ENCODE data around the gene CENATAC.
"Not testable (repeated sequence)": the region's sequence is repeated elsewhere in the genome, so short reads cannot be mapped to it uniquely, and the experiment has no call there.

CENATAC gene, protein sequence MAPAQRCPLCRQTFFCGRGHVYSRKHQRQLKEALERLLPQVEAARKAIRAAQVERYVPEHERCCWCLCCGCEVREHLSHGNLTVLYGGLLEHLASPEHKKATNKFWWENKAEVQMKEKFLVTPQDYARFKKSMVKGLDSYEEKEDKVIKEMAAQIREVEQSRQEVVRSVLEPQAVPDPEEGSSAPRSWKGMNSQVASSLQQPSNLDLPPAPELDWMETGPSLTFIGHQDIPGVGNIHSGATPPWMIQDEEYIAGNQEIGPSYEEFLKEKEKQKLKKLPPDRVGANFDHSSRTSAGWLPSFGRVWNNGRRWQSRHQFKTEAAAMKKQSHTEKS

DNA sequence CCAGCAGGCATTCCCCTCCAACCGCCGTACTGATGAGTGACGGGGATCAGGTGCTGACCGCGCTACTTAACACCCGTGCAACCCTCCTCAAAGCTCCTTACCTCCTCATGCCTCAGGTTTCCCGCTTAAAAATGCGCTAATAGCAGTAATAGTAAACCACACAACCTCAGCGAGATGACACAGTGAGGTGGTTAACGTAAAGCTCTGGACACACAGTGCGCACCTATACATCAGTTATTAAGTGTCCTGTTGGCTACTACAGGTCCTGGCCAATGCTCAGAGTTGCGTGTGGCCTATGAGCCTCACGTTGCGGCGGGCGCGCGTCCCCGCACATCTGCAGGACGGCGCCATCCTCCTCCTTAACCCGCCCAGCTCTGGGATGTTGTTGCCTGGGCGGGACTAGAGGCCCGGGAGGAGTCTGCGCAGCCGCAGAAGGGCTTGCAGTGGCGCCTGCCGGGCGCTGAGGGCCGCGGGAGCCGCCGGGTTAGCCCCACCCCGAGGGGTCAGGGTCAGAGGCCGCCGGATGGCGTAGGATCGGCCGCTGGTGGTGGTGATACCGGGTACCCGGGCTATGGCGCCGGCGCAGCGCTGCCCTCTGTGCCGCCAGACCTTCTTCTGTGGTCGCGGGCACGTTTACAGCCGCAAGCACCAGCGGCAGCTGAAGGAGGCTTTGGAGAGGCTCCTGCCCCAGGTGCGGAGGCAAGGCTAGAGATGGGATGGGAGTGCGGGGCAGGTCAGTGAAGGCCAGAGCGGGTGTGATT is at the start of gene CENATAC:
TSS of gene CENATAC (plus strand) at position 512 of the 761 bp plus-strand sequence. CDS start at position 572, 60 bp downstream.
- DNase-seq (ENCODE audit: low read depth), result peak; percentile 93

DNA sequence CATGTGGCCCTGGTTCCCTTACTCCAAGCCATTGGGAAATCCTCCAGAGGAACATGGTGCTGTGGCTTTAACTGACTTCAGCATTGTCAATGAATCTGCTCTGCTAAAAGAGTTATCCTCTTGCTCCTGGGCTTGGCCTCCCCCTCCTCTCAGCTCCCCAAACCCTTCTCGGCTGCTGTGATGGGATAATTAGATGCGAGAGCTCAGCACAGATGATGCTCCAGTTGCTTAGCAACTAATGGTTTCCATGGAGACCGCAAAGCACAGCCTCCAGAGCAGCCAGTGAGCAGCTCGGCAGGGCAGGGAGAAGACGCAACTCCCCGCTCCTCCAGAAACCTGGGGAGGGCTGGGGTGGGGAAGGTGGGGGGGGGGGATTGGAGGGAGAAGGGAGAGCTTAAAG is 44.7 kb upstream of the CENATAC start:
- no peak for DNase-seq (ENCODE audit: low read depth)

DNA sequence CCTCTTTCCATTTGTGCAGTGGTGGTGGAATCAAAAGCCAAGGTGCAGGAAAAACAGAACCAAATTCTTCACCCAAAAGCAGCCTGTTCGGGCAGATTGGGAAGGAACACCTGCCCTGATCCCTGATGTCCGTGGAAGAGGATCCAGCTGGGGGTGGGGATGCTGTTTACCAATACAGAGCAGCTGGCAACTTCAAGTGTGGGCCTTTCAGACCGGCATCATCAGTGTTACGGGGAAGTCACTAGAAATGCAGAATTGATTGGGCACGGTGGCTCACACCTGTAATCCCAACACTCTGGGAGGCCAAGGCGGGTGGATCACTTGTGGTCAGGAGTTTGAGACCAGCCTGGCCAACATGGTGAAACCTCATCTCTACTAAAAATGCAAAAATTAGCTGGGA is 44.0 kb upstream of the CENATAC start:
- DNase-seq (ENCODE audit: low read depth), result not testable (repeated sequence)

DNA sequence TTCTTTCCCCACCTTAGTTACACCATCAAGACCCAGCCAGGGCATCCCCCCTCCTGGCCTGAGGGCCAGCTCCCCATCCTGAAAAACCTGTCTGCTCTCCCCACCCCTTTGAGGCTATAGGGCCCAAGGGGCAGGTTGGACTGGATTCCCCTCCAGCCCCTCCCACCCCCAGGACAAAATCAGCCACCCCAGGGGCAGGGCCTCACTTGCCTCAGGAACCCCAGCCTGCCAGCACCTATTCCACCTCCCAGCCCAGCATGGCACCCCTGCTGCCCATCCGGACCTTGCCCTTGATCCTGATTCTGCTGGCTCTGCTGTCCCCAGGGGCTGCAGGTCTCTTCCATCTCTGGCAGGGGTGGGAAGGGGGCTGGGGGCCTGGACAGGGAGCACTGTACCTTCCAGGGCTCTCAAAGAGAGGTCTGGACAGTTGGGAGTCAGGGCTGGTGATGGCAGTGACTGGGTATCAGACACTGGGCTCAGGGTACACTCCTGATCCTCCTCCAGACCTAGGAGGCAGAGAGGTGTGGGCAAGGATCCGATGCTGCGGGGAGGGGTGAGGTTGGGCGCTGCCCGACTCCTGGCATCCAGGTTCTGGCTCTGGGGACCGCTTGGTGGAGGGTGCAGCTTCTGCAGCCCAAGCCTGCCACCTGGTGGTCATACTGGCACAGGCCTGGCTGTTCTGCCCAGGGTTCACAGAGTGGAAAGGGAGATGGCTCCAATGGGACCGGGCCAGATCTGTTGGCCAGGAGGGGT is 41.7 kb upstream of the CENATAC start, which contains the start of gene UPK2:
TSS of gene UPK2 (plus strand) at position 205 of the 753 bp plus-strand sequence. CDS start at position 258, 53 bp downstream.
- peak; percentile 84 for DNase-seq (ENCODE audit: low read depth)

DNA sequence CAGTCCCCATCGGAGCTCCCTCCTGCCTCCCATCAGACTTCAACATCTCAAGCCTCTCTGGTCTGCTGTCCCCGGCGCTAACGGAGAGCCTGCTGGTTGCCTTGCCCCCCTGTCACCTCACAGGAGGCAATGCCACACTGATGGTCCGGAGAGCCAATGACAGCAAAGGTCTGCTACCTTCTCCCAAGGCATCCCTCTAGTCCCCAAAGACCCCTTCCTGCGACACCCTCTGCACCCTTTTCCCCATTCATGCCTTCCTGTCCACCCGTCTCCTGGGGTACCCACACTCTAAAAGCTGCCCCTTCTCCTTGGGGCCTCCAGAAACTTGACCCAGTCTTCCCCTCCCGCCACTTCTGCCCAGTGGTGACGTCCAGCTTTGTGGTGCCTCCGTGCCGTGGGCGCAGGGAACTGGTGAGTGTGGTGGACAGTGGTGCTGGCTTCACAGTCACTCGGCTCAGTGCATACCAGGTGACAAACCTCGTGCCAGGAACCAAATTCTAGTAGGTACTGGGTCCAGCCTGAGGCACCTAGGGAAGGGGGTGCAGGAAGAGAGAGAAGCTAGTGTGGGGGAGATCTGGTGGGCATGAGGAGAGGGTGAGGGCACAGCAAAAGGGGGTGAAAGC is 41.0 kb upstream of the CENATAC start:
- no peak for DNase-seq (ENCODE audit: low read depth)

DNA sequence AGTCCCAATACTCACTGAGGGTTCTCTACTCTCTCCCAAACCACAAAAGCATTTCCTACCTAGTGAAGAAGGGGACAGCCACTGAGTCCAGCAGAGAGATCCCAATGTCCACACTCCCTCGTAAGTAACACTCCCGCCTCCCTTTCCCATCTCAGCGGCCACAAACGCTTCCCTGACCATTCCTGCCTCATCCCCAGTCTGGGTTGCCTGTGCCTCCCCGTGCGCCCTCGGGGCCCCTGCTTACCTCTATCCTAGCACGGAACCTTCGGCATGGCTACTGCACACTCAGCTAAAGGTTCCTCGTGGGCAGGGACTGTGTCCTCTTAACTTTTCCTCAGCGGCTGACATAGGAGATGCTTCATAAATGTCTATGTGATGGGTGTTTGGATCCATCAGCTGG is 40.4 kb upstream of the CENATAC start:
- no peak for DNase-seq (ENCODE audit: low read depth)

DNA sequence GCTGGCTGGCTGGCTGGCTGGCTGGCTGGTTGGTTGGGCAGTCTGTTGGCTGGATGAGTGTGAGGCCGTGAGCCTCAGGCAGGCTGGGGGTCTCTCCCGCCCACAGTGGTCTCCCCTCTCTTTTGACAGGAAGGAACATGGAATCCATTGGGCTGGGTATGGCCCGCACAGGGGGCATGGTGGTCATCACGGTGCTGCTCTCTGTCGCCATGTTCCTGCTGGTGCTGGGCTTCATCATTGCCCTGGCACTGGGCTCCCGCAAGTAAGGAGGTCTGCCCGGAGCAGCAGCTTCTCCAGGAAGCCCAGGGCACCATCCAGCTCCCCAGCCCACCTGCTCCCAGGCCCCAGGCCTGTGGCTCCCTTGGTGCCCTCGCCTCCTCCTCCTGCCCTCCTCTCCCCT is 40.0 kb upstream of the CENATAC start:
- no peak for DNase-seq (ENCODE audit: low read depth)

DNA sequence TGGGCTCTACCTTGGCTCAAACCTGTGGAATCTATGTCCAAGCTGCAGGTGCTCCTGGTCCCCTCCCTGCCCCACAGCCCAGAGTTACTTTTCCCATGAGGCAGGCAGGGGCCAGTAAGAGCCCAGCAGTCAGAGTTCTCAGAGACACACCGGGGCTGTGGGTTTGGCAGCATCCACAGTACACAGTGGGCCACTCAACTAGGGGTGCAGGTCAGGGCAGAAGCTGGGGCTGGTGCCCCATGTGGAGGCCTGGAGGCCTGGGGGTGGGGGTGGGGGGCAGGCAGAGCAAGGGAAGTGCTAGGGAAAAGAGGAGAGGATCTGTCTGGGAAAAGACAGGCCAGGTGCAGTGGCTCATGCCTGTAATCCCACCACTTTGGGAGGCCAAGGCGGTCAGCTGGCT is 39.4 kb upstream of the CENATAC start:
- no peak for DNase-seq (ENCODE audit: low read depth)

DNA sequence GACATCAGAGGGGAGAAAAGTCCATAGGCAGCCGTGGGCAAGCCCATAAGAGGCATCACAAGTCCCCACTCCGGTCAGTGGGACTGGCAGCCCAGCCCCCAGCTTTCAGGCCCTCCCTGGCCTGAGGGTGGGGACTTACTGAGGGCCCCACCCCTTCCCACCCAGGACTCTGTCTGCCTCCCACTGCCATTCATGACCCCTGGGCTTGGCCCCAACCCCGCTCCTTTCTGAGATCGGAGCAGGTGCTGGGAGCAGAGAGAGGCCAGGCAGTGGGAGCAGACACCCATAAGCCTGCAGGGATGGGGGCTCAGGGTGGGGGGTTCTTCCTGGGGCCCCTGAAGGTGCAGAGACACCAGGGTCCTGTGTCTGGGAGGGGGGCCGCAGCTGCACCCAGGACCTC is 36.7 kb upstream of the CENATAC start:
- DNase-seq (ENCODE audit: low read depth), result no peak

DNA sequence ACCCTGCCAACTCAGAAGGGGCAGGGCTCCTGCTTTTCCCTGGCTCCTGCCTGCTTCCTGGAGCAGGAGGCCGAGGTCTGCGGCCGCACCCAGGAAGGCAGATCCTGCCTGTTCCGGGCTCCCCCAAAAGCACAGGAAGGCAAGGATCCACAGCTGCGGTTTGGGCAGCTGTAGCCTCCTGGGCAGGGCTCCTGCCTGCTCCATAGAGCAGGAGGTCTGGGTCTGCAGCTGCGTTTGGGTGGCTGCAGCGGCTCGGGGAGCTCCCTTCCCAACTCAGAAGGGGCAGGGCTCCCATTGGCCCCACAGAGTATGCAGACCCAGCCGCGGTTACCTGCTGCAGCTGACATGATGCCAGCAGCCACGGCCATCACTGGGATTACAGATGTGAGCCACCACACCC is 36.3 kb upstream of the CENATAC start:
- DNase-seq (ENCODE audit: low read depth), result no peak

DNA sequence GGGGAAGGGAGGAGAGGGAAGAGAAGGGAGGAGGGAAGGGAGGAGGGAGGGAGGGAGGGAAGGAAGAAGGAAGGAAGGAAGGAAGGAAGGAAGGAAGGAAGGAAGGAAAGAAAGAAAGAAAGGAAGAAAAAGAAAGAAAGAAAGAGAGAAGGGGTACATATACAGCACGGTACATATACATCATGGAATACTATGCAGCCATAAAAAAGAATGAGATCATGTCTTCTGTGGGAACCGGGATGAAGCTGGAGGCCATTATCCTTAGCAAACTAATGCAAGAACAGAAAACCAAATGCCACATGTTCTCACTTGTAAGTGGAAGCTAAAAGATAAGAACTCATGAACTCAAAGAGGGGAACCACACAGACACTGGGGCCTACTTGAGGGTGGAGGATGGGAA is 28.4 kb upstream of the CENATAC start:
- DNase-seq (ENCODE audit: low read depth), result not testable (repeated sequence)

DNA sequence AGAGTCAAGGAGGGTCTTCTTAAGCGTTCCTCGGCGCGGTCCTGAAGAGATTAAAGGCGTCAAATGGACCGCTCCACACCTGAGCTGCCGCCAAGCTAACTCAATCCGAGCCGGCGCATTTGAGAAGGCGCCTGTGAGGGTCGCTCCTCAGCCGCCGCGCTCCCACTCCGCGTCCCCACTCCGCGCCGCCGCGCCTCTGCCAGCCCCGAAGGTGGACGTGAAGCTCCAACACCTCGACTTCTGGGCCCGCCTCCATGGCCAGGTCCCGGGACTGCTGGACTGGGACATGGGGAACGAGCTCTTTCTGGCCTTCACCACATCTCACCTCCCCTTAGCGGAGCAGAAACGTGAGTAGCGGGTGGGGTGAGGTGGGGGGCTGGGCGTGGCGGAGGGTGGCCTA is 26.3 kb upstream of the CENATAC start, which contains the start of gene FOXR1:
TSS of gene FOXR1 (plus strand) at position 116 of the 400 bp plus-strand sequence. CDS start at position 287, 171 bp downstream.
- no peak for DNase-seq (ENCODE audit: low read depth)

DNA sequence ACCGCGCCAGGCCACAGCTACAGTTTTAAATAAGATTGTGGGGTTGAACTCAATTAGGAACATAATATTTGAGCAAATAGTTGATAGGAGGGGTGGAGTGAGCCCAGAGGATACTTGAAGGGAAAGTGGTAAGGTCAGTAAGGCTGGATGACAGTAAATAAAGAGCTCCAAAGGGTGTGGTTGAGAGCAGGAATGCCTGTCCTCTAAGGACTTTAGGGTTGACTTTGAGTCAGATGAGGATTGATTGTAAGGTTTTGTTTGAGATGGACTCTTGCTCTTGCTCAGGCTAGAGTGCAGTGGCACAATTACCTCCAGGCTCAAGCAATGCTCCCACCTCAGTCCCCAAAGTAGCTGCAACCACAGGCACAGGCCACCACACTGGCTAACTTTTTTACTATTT is 24.0 kb upstream of the CENATAC start:
- no peak for DNase-seq (ENCODE audit: low read depth)

DNA sequence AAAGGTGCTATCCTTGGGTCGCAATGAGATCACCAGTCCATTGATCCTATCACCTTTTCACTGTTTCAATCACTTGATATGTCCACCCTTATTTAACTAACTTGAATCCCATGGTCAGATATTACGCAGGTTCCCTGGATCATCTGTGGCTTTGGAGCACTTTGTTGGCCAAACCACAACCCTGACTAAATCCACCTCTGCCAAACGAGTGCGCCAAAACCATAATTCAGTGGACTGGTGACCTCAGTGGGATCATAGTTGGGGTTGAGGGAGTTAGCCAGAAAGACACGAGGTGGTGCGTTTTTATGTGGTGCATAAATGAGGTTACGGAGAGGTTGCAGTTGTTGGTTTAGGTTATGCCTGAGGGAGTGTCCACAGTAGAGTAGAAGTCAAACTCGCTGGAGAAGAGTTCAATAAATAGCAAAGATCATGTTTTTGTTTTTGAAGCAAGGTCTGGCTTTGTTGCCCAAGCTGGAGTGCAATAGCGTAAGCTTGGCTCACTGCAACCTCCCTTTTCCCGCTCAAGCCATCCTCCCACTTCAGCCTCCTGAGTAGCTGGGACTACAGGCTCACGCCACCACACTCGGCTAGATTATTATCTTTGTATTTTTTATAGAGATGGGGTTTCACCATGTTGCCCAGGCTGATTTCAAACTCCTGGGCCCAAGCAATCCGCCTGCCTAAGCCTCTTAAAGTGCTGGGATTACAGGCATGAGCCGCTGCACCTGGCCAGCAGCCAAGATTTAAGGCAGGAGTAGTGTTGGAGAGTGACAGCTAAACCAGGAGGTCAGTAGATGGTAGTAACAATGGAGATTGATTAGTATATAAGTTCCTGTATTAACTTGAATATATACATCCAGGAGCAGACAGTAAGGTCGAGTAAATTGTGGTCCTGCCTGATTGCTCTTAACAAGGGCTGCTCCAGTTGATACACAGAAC is 21.9 kb upstream of the CENATAC start:
- no peak for DNase-seq (ENCODE audit: low read depth)

DNA sequence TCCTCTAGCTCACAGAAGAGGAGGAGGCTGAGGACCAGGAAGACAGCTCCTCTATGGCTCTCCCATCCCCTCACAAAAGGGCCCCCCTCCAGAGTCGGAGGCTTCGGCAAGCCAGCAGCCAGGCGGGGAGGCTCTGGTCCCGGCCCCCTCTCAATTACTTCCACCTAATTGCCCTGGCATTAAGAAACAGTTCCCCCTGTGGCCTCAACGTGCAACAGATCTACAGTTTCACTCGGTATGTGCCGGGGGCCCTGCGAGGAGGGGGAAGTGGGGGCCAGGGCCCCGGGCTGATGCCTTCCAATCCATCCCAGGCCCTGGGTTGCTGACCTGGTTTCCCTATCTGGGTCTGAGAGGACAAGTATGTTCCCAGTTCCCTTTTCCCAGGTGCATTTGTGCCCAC is 18.5 kb upstream of the CENATAC start:
- no peak for DNase-seq (ENCODE audit: low read depth)

DNA sequence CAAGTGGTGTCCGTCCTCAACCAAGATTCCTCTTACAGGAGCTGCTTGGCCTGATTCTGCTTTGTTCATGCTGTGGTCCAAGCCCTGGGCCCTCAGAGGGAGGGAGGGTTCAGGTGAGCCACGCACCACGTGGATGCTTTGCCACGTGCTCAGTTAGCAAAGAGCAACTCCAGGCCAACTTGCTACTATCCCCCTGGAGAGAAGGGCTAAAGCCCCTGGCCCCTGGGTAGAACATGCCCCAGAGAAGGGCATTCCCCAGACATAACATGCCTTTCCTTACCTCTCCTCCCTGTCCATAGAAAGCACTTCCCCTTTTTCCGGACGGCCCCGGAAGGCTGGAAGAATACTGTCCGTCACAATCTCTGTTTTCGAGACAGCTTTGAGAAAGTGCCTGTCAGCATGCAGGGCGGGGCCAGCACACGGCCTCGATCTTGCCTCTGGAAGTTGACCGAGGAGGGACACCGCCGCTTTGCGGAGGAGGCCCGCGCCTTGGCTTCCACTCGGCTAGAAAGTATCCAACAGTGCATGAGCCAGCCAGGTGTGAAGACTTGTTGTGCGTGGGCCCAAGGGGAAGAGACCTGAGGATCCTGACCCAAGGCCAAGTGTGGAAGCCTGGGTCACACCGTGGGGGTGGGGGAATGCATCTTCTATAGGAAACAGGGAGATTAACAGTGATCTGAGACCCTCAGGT is 17.6 kb upstream of the CENATAC start:
- DNase-seq (ENCODE audit: low read depth), result no peak

DNA sequence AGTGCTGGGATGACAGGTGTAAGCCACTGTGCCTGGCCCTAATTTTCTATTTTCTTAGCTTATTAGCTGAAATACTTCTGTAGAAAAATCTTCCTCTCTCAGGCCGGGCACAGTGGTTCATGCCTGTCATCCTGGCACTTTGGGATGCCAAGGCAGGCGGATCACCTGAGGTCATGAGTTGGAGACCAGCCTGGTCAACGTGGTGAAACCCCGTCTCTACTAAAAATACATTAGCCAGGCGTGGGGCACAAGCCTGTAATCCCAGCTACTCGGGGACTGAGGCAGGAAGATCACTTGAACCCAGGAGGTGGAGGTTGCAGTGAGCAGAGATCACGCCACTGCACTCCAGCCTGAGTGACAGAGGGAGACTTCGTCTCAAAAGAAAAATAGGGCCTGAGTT is 13.6 kb upstream of the CENATAC start:
- DNase-seq (ENCODE audit: low read depth), result not testable (repeated sequence)

DNA sequence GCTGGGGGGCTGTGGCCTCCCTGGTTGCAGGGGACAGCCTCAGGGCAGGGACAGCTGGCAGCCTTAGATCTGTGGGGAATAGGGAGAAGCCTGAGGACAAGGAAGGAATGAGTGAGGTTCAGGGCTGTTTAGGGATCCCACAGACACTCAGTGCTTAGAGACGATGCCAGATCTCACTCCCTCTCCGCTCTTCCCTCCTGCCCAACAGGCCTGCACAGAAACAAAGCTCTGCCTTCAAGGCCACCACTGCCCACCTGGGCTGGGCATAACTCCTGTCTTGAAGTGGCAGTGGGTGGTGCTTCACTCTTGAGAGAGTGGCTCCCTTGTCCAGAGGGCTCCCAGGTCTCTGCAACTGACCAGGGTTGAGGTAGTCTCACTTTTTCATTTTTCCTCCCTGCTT is 13.1 kb upstream of the CENATAC start:
- no peak for DNase-seq (ENCODE audit: low read depth)

DNA sequence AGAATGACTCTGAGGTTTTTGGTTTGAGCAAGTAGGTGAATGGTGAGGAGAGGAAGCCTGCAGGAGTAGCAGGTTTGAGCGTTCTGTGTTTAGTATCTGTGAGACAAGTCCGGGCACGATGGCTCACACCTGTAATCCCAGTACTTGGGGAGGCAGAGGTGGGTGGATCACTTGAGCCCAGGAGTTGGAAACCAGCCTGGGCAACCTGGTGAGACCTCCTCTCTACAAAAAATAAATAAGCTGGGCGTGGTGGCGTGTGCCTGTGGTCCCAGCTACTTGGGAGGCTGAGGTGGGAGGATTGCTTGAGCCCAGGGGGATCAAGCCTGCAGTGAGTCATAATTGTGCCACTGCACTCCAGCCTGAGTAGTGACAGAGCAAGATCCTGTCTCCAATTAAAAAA is 9.7 kb upstream of the CENATAC start:
- DNase-seq (ENCODE audit: low read depth), result no peak

DNA sequence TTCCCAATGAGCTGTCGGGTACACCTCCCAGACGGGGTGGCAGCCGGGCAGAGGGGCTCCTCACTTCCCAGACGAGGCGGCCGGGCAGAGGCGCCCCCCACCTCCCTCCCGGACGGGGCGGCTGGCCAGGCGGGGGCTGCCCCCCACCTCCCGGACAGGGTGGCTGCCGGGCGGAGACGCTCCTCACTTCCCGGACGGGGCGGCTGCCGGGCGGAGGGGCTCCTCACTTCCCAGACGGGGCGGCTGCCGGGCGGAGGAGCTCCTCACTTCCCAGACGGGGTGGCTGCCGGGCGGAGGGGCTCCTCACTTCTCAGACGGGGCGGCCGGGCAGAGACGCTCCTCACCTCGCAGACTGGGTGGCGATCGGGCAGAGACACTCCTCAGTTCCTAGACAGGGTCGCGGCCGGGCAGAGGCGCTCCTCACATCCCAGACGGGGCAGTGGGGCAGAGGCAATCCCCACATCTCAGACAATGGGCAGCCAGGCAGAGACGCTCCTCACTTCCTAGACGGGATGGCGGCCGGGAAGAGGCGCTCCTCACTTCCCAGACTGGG is 6.4 kb upstream of the CENATAC start:
- not testable (repeated sequence) for DNase-seq (ENCODE audit: low read depth)
